HG03066 (cell line): Measurements from ENCODE around the gene MCHR2.

Experiments used
- ATAC-seq: cut with Tn5 transposase; IDR thresholded peaks from one replicate; pipeline ENCODE4 v1.9.1; 2021; ENCODE audit warnings: low read depth; ENCODE audit not compliant: unreplicated experiment

MCHR2 gene

DNA sequence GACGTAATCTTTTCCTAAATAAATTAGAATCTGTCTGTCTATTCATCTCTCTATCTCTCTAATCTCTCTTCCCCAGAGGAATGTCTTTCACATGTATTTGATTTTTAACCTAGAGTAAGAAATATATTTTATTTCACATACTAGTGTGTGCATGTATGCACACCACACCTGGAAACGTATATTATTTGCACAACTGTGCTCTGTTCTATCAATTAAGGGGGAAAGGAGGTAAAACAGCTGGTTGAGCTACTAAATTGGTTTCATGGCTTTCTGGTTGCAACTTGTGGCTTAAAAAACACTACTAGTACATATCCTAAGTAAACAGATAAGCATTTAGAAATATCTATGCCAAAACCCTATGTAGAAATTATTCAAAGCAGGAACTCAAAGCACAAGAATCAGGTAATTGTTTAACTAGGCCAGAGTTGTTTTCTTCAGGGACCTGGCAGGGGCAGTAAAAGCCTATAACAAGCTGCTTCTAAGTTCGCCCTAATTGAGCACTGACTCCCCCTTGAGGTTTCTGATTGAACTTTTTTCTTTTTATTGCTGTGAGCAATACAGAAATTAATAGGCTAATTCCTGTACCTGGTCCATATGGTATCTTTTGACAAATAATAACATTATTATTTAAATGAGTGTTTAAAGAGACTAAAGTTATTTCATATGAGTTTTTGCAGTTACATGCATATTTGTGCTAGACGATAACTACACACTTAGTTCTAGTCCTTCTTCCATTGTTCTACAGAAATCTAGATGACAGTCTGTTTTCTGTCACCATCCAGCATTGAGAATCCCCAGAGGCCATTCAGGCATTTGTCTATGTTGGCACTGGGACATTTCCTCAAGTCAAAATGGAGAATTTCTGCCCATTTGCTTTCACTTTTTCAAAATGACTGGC, 88.6 kb downstream of the MCHR2 start:
- peak; percentile 91 for ATAC-seq

DNA sequence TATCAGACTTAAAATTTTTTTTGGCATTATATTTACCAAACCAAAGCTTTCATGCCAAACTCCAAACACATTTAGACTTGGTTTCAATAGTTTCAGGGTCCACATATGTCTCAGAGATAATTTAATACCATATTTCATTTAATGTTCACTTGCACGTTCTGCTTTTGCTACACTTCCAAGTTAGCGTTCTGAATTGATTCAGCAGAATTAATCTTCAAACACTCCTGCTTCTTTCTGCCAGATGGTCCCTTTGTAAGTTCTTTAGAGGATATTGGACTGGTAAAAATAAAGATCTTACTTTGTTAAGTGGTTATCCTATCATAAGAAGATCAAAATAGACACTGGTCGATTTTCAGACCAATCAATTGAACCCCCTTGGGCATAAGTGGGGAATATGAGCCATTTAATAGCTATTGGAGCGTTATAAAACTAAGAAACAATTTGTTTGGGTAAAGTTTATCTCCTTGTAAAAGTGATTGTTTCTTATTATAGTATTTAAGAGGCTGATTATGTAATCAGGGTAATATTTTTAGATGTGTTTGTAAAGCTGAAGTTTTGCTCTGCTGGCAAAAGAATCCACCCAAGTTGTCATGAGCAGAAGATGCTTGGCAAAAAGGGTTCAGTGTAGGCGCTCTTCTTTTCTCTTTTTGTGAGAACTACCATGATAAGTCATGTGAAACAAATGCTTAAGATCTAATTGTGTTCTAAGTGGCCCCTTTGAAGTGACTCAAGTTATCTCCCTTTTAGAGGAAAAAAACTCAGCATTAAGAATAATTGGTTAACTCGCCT, 92.2 kb downstream of the MCHR2 start:
- ATAC-seq: no peak

DNA sequence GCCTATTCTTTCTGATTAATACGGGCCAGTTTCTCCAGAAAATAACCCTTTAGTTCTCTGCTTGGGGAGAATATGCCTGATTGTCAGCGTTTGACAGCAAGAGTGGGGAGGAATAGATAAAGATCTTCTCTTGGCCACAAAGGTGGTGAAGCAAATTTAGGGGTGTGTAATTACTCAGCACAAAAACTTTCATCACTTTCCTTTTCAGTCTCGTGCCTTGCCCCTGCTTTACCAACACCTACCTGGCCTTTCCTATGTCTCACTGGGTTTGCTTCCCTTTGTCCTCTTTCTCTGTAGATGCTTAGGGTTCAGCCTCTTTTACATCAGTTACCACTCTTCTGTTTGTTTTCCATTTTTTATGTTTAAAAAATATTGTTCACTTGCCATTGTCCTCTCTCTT, 99.2 kb downstream of the MCHR2 start:
- no peak for ATAC-seq

DNA sequence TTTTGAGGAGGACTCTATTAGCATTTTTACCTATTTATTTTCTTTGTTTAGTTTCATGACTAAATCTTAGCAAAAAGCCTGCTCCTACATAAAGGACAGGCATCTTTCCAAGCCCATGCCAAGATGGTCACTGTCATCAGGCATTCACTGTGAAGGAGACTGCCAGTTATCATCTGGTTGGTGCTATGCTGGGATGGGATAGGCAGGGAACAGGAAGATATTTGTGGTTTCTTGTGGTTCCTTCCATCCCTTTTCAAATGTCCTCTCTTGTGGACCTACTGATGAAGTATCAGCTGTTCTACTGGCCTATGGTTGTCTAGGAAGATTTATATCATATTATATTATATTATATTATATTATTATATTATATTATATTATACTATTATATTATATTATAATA, 107.0 kb downstream of the MCHR2 start:
- no peak for ATAC-seq

DNA sequence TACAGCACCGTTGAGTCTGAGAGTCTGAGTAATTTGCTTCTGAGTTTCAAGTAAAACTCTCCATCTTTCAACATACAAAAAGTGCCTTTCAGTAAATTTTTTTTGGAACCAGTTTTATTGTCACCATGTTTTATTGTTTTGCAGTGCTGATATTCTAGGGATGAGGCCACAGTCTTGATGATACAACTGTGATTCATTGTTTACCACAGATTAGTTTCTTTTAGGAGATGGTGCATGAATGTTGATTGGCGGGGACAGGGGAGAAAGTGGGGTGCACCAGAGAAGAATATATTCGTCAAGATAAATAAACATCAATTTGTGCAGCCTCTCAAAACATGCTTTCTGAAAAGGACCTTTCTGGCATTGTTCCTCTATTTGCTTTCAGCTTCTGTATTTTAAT, 109.0 kb downstream of the MCHR2 start:
- ATAC-seq: no peak

DNA sequence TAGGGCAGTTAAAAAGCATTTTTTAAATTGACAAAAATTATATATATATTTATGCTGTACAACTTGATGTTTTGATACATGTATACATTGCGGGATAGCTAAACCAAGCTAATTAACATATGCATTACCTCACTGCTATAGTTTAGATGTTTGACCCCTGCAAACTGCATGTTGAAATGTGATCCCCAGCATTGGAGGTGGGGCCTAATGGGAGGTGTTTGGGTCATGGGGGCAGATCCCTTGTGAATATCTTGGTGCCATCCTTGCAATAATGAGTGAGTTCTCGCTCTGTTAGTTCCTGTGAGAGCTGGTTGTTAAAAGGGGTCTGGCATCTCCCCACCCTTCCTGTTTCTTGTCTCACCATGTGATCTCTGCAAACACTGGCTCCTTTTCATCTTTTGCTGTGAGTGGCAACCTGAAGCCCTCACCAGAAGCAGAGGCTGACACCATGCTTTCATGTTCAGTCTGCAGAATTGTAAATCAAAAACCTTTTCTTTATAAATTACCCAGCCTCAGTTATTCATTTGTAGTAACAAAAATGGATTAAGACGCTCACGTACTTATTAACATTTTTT, 111.8 kb downstream of the MCHR2 start:
- ATAC-seq: no peak

DNA sequence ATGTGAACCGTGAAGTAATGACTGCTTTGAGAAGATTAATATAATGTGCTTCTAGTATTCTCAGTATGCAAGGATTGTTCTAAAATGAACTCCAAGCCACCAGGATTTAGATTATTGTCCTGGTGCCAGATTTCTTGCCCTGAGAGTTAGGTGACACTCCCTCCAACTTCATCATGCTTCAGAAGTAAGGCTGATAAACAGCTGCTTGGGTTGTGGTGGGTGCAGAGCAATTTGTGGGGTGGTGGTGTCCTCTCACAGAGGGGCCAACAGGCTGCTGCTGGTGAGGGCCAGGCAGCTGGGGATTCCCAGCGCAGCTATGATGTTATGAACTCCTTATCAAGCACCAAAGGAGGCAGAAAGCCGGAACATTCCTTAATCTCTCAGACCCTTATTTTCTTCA, 114.6 kb downstream of the MCHR2 start:
- no peak for ATAC-seq

DNA sequence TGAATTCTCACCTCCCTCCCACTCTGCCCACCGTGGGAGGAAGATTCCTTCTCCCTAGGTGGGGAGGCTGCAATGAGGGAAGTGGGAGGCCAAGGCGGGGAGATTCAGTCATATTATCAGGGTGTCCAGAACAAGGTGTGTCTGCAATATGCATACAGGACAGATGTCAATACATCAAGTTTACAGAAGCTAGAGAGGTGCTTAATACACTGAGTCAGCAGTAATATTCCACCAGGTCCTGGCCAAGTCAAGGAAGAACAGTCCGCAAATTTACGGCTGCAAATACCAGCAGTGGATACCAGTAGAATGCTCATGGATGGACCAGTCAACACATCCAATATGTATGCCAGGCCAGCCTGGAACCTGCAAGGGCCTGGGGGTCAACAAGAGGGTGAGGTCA, 119.0 kb downstream of the MCHR2 start:
- no peak for ATAC-seq

DNA sequence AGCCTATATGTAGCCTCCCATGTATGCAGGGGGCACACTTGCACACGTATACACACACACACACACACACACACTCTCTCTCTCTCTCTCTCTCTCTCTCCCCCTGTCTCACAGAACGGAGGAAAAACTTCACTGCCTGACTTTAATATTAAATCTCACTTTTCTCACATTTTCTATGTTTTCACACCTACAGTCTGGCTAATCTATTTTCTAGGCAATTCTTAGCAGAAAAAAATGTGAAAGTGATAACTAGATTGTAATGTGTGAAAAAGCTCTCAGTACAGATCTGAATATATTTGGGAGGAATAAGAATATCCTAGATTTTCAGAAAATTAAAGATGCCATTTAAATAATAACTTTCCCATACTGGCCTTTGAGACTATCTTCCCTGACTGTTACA, 120.9 kb downstream of the MCHR2 start:
- no peak for ATAC-seq

DNA sequence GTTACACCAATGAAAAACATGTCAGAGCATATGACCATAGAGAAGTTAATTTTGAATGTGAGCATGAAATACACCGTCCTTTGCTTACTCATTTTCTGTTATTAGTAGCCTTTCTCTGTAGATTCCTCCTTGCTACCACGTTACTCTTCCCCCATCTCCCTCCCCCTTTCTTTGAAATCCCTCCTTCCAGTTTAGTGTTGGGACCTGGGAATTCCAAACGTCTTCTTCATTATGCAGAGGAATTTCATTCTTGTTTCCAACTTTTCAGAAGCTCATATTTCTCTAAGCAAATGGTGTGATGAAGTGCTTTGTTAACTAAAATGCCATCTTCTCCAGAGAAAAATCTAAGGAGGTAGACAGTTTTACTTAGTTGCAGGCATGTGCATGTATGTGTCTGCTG, 122.4 kb downstream of the MCHR2 start:
- ATAC-seq: no peak
